ENCODE data around the gene ALDH6A1. TPM values are rescaled to one million over a fixed set of nuclear protein-coding genes. Genes with fewer than 3 reads are reported as not detected.

ALDH6A1 gene
- polyA plus RNA-seq, 1 donor from 2014 or later, result 14.3 TPM

- Mint-ChIP-seq H3K4me1 (peaks cover 7 to 17% (median 7%) of the 10 kb centered on the region in 3 donors), H3K36me3 (peaks cover 5% of the 10 kb centered on the region), H3K27me3 (no peaks in the 10 kb centered on the region), H3K27ac (no peak overlapping the region), H3K9me3 (no peaks in the 10 kb centered on the region), H3K4me3 (no peak overlapping the region)
These were observed 3.3 kb downstream of the ALDH6A1 start for GRCh38 chr14:74080820-74081460.

- Mint-ChIP-seq H3K4me3 (no peak overlapping the region), H3K27me3 (no peaks in the 10 kb centered on the region), H3K9me3 (no peaks in the 10 kb centered on the region), H3K27ac (no peak overlapping the region), H3K36me3 (peaks cover 5% of the 10 kb centered on the region), H3K4me1 (no peaks in the 10 kb centered on the region)
These were observed 6.9 kb downstream of the ALDH6A1 start for GRCh38 chr14:74077401-74077800.

GRCh38 chr14:74065746-74066575, 18.3 kb downstream of the ALDH6A1 start:
- Mint-ChIP-seq H3K27ac (no peak overlapping the region), H3K9me3 (no peaks in the 10 kb centered on the region), H3K36me3 (peaks cover 13% of the 10 kb centered on the region), H3K4me1 (no peaks in the 10 kb centered on the region), H3K4me3 (no peak overlapping the region), H3K27me3 (no peaks in the 10 kb centered on the region)

DNA sequence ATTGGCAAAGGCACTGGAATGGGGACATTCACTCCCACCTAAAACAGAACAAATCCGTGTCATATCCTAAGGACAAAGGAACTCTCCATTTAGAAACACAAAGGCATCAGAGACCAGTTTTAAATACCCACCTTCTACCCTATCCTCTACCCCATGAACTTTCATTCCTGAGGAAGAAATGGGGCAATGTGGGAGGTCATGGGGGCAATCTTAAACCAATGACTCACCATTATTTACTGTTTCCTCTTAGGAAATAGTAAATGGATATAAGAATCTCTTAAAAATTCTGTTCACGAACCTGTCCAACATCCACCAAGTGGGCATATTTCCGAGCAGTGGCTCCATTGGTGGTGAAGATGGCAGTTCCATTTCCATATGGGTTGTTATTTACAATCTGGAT, 19.4 kb downstream of the ALDH6A1 start:
- Mint-ChIP-seq H3K4me3 (no peak overlapping the region), H3K4me1 (no peaks in the 10 kb centered on the region), H3K9me3 (no peaks in the 10 kb centered on the region), H3K27me3 (no peaks in the 10 kb centered on the region), H3K36me3 (peaks cover 13% of the 10 kb centered on the region), H3K27ac (no peak overlapping the region)

GRCh38 chr14:74064426-74064825, 19.8 kb downstream of the ALDH6A1 start:
- Mint-ChIP-seq H3K36me3 (peaks cover 13% of the 10 kb centered on the region), H3K27me3 (no peaks in the 10 kb centered on the region), H3K9me3 (no peaks in the 10 kb centered on the region), H3K4me3 (no peak overlapping the region), H3K4me1 (no peaks in the 10 kb centered on the region), H3K27ac (no peak overlapping the region)

DNA sequence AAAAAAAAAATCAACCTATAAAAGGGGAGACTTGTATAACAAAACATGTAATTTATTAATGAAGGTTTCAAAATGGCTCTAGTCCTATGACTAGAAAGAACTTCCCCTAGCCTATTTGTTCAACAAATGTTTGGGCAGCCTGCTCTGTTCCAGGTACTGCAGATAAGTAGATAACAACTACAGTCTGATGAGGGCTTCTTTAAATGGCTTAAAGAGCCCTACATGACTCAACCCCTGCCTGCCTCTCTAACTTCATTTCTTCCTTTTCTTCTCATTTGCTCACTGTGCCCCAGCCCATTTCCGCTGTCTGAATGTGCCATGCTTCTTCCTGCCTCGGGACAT, 21.5 kb downstream of the ALDH6A1 start:
- no peaks in the 10 kb centered on the region for H3K27me3 Mint-ChIP-seq
- no peaks in the 10 kb centered on the region for H3K4me1 Mint-ChIP-seq
- peaks cover 7% of the 10 kb centered on the region for H3K36me3 Mint-ChIP-seq
- no peaks in the 10 kb centered on the region for H3K9me3 Mint-ChIP-seq
- H3K27ac Mint-ChIP-seq, result no peak overlapping the region
- no peak overlapping the region for H3K4me3 Mint-ChIP-seq

DNA sequence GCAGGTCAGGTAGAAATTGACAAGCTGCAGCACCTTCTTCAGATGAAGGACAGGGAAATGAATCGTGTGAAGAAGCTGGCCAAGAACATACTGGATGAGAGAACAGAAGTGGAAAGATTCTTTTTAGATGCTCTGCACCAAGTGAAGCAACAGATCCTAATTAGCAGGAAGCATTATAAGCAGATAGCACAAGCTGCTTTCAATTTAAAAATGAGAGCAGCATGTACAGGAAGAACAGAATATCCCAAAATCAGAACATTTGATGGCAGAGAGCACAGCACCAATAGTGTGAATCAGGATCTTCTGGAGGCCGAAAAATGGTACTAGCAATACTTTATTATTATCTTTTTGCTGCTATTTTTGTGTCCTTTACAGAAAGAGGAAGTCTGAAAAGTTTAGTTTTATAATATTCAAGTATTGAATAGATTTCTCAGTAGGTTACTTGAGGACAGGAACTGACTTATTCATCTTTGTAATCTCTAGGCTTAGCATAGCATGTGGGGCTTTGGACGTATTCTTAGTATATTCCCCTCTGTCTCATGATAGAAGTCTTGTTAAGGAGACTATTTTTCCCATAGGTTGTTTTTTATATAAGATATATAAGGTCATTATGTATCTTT, 34.3 kb downstream of the ALDH6A1 start:
- H3K4me3 Mint-ChIP-seq, result no peak overlapping the region
- H3K27ac Mint-ChIP-seq, result no peak overlapping the region
- H3K4me1 Mint-ChIP-seq, result peaks cover 0 to 9% (median 6%) of the 10 kb centered on the region in 3 donors
- peaks cover 4% of the 10 kb centered on the region for H3K36me3 Mint-ChIP-seq
- no peaks in the 10 kb centered on the region for H3K9me3 Mint-ChIP-seq
- H3K27me3 Mint-ChIP-seq, result no peaks in the 10 kb centered on the region

GRCh38 chr14:74048281-74048680, 36.0 kb downstream of the ALDH6A1 start:
- no peak overlapping the region for H3K27ac Mint-ChIP-seq
- no peaks in the 10 kb centered on the region for H3K9me3 Mint-ChIP-seq
- no peaks in the 10 kb centered on the region for H3K27me3 Mint-ChIP-seq
- H3K4me3 Mint-ChIP-seq, result no peak overlapping the region
- peaks cover 4% of the 10 kb centered on the region for H3K36me3 Mint-ChIP-seq
- peaks cover 0 to 9% (median 6%) of the 10 kb centered on the region in 3 donors for H3K4me1 Mint-ChIP-seq

GRCh38 chr14:74045522-74045921, 38.7 kb downstream of the ALDH6A1 start:
- Mint-ChIP-seq H3K27ac (no peak overlapping the region), H3K27me3 (no peaks in the 10 kb centered on the region), H3K4me1 (peaks cover 0 to 9% (median 6%) of the 10 kb centered on the region in 3 donors), H3K9me3 (no peaks in the 10 kb centered on the region), H3K4me3 (no peak overlapping the region), H3K36me3 (peaks cover 4% of the 10 kb centered on the region)

DNA sequence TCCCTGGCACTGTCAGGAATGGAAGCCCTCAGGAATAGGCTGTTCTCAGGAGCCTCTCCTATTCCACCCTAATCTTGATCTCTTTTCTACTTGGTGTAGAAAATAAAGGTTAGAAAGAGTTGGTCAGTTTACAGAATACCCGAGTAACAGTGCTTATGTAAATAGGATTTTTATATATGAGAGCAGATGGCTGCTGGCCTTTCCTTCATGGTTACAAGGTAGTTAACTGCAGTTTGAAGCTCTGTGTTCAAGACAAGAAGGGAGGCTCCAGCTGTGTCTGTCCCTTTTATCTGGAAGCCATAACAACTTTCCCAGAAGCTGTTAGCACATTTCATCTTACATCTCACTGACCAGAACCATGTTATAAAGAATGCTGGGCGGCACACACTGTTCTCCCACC, 42.0 kb downstream of the ALDH6A1 start:
- H3K27me3 Mint-ChIP-seq, result no peaks in the 10 kb centered on the region
- H3K36me3 Mint-ChIP-seq, result peaks cover 4% of the 10 kb centered on the region
- H3K27ac Mint-ChIP-seq, result no peak overlapping the region
- H3K4me3 Mint-ChIP-seq, result no peak overlapping the region
- H3K9me3 Mint-ChIP-seq, result no peaks in the 10 kb centered on the region
- H3K4me1 Mint-ChIP-seq, result no peaks in the 10 kb centered on the region

DNA sequence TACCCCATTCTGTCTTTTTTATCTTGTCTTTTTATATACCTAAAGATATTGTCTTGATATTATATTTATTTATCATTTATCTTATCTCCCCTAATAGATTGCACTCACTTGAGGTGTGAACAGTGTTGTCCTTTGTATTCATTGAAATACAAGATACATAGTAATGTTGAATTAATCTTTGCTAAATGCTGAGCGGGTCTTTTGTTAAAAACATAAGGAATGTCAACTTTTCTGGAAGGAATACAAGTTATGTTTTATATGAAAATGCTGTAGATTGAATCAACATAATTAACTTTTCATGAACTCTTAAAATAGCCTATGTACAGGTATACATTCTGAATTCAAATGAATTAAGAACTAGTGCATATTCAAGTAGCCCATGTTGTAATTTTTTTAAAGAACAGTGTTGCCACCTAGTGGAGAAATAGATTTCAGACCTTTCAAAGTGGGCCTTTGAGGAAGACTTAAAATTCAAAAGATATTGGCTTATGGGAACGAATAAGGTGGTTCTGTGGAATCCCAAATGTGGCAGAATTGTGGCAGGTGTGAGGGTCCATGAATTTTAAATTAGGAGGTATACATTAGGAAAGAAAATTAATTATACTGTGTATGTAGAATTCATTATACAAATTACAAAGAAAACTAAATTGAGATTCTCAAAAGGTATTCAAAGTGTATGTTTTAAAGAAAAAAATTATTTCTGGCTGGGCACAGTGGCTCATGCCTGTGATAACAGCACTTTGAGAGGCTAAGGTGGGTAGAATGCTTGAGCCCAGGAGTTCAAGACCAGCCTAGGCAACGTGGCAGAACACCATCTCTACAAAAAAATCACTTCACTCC, 46.0 kb downstream of the ALDH6A1 start:
- H3K27ac Mint-ChIP-seq, result no peak overlapping the region
- no peaks in the 10 kb centered on the region for H3K27me3 Mint-ChIP-seq
- H3K4me1 Mint-ChIP-seq, result peaks cover 0 to 1% (median 0%) of the 10 kb centered on the region in 3 donors
- H3K9me3 Mint-ChIP-seq, result no peaks in the 10 kb centered on the region
- H3K36me3 Mint-ChIP-seq, result no peaks in the 10 kb centered on the region
- H3K4me3 Mint-ChIP-seq, result no peak overlapping the region

GRCh38 chr14:74035556-74035955, 48.7 kb downstream of the ALDH6A1 start:
- no peaks in the 10 kb centered on the region for H3K9me3 Mint-ChIP-seq
- no peaks in the 10 kb centered on the region for H3K36me3 Mint-ChIP-seq
- H3K4me1 Mint-ChIP-seq, result peaks cover 0 to 2% (median 1%) of the 10 kb centered on the region in 3 donors
- H3K27ac Mint-ChIP-seq, result no peak overlapping the region
- H3K4me3 Mint-ChIP-seq, result no peak overlapping the region
- no peaks in the 10 kb centered on the region for H3K27me3 Mint-ChIP-seq

- H3K27ac Mint-ChIP-seq, result no peak overlapping the region
- no peak overlapping the region for H3K4me3 Mint-ChIP-seq
- H3K4me1 Mint-ChIP-seq, result peaks cover 0 to 2% (median 1%) of the 10 kb centered on the region in 3 donors
- no peaks in the 10 kb centered on the region for H3K36me3 Mint-ChIP-seq
- no peaks in the 10 kb centered on the region for H3K27me3 Mint-ChIP-seq
- H3K9me3 Mint-ChIP-seq, result no peaks in the 10 kb centered on the region
These were observed 49.7 kb downstream of the ALDH6A1 start for GRCh38 chr14:74034572-74034971.

- Mint-ChIP-seq H3K4me1 (peaks cover 0 to 2% (median 0%) of the 10 kb centered on the region in 3 donors), H3K9me3 (no peaks in the 10 kb centered on the region), H3K36me3 (no peaks in the 10 kb centered on the region), H3K27me3 (no peaks in the 10 kb centered on the region), H3K27ac (no peak overlapping the region), H3K4me3 (no peak overlapping the region)
These were observed 55.1 kb downstream of the ALDH6A1 start for GRCh38 chr14:74029136-74029535.

DNA sequence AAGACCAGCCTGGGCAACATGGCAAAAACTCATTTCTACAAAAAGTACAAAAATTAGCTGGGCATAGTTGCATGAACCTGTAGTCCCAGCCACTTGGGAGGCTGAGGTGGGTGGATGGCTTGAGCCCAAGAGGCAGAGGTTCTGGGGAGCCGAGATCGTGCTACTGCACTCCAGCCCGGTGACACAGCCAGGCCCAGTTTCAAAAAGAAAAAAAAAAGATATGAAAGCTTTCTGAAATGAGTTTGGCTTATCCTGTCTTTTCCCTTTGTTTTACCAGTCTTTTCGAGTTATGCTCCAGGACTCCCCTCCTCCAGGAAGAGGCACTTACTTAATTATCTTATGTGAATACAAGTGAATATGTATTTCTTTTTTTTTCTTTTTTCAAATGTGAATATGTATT, 61.9 kb downstream of the ALDH6A1 start:
- Mint-ChIP-seq H3K27ac (no peak overlapping the region), H3K4me1 (peaks cover 7 to 12% (median 7%) of the 10 kb centered on the region in 3 donors), H3K4me3 (no peak overlapping the region), H3K36me3 (no peaks in the 10 kb centered on the region), H3K9me3 (no peaks in the 10 kb centered on the region), H3K27me3 (no peaks in the 10 kb centered on the region)
